ENCODE data around the gene NMBR. TPM values are rescaled to one million over a fixed set of nuclear protein-coding genes. Genes with fewer than 3 reads are reported as not detected.
"Not testable (repeated sequence)": the region's sequence is repeated elsewhere in the genome, so short reads cannot be mapped to it uniquely, and the experiment has no call there.

NMBR gene
- total and polyA plus RNA-seq, 4 experiments from 2014 or later: not detected

DNA sequence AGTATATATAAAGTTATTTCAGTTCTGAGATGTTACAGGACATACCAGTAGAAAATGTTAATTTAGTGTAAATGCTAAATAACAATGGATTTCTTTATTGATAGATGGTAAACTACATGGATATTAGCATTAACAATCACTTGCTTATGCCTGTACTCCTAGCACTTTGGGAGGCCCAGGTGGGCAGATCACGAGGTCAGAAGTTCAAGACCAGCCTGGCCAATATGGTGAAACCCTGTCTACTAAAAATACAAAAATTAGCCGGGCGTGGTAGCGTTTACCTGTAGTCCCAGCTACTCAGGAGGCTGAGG lies 9.8 kb upstream of the NMBR start:
- H3K27ac ChIP-seq (ENCODE audit: low read depth, low read length); H3K27me3 Mint-ChIP-seq; POLR2A ChIA-PET (ENCODE audit: partially characterized antibody); H3K27me3 ChIP-seq (ENCODE audit: insufficient read depth, low read length); H3K4me3 ChIP-seq (ENCODE audit: low read length in 2 of 2); H3K36me3 ChIP-seq (ENCODE audit: insufficient read depth, low read length); H3K9me3 Mint-ChIP-seq; DNase-seq; H3K9me3 ChIP-seq (ENCODE audit: control insufficient read depth in 1 of 2, low read length in 2 of 2): not testable (repeated sequence)
- intact Hi-C loops (cut with micrococcal nuclease): loop anchor here (1.0 to 2.0 kb wide), 2 partner anchors 232 to 412 kb away; no protein-coding TSS in a partner anchor
- Mint-ChIP-seq H3K36me3 (peaks cover 4 to 13% of the 10 kb centered on the region in 2 donors), H3K4me1 (peaks cover 32 to 60% (median 50%) of the 10 kb centered on the region in 4 donors), H3K27ac (peak overlapping the region in 4 of 7 donors; percentile 1 to 91 (median 36)), H3K4me3 (peak overlapping the region in 1 of 8 donors; percentile 35)
- CTCF ChIA-PET (ENCODE audit: partially characterized antibody): interaction anchor here (0.9 to 2.6 kb wide), 13 partner anchors 9 to 318 kb away, joined by 3 to 33 read pairs (median 4); partner anchors contain the start of genes NMBR and VTA1
- peaks cover 34% of the 10 kb centered on the region for H3K4me1 ChIP-seq (ENCODE audit: insufficient read depth, low read length)

DNA sequence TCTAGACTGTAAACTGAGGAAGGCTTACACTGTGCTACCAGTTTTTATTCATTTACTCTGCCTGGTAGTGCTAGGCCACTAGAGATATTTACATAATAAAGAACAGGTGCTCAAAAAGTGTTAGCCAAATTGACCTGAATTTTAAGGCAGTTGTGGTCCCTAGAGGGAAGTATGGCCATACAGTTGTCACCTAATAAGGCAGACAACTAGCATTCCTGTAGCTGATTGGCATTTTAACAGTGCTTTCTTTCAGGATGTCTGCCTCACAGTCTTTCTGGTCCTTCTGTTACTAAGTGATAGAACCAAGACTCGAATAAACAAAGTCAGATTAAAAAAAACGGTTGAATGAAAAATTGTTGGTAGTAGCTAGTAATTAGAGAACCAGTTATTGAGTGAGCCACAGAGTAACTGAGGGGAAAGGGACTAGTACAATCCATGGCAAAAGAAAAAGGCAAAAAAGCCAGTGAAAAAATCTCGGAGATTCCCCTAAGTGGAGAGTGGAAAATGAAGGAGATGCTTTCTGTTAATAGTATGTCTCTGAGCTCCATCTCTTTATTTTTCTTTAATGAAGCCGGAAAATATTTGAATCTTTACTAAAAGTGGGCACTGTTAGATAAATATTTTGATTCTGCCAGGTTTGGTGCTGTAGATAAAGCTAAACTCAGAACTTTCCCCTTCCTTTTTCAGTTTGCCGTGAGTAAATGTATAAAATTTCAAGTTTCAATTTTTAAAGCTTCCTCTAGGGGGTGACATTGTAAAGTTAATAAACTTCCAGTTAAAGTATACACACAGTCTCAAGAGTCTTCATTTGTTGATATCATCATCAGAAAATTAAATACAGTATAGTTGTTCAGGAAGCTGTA lies 9.2 kb upstream of the NMBR start:
- Histone ChIP-seq H3K9me3 (ENCODE audit: control insufficient read depth in 1 of 2, low read length in 2 of 2) (no peaks in the 10 kb centered on the region), H3K27me3 (ENCODE audit: insufficient read depth, low read length) (no peaks in the 10 kb centered on the region), H3K4me3 (ENCODE audit: low read length in 2 of 2) (no peak overlapping the region), H3K36me3 (ENCODE audit: insufficient read depth, low read length) (no peaks in the 10 kb centered on the region), H3K27ac (ENCODE audit: low read depth, low read length) (no peak overlapping the region), H3K4me1 (ENCODE audit: insufficient read depth, low read length) (peaks cover 32% of the 10 kb centered on the region)
- Mint-ChIP-seq H3K4me3 (peak overlapping the region in 3 of 8 donors; percentile 4 to 52 (median 35)), H3K27me3 (no peaks in the 10 kb centered on the region), H3K27ac (peak overlapping the region; percentile 1 to 91 (median 57)), H3K4me1 (peaks cover 35 to 61% (median 50%) of the 10 kb centered on the region in 4 donors), H3K9me3 (no peaks in the 10 kb centered on the region), H3K36me3 (peaks cover 4 to 14% of the 10 kb centered on the region in 2 donors)
- peak in 4 of 5 donors; percentile 15 to 27 (median 24) for DNase-seq
- POLR2A ChIA-PET (ENCODE audit: partially characterized antibody): interaction anchor here (0.6 to 1.3 kb wide), 2 partner anchors 9 to 1687 kb away, joined by 3 read pairs; partner anchors contain the start of genes LTV1 and NMBR
- CTCF ChIA-PET (ENCODE audit: partially characterized antibody): interaction anchor here (0.6 to 2.6 kb wide), 17 partner anchors 9 to 412 kb away, joined by 3 to 33 read pairs (median 3); partner anchors contain the start of genes NMBR and VTA1
- intact Hi-C loops (cut with micrococcal nuclease): loop anchor here (1.0 to 2.0 kb wide), 2 partner anchors 232 to 413 kb away; no protein-coding TSS in a partner anchor

DNA sequence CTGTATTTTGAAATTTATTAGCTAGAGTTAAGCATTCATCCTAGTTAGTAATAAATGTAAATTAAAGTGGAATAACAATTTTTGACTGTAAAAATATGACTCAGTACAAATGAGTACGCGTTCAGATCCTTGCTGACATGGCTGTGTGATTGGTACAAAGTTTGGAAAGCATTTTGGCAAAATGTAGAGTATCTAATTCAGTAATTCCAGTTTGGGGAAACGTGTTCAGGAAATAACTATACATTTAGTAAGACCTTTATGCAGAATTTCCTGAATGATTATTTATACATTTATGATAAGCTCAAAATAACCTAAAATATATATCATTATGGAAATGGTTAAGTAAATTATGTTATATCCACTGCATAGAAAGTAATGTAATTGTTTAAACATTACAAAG lies 8.2 kb upstream of the NMBR start:
- DNase-seq: no peak
- H3K27ac Mint-ChIP-seq: no peak overlapping the region
- H3K27me3 ChIP-seq (ENCODE audit: insufficient read depth, low read length): no peaks in the 10 kb centered on the region
- no peak overlapping the region for H3K4me3 Mint-ChIP-seq
- H3K4me1 Mint-ChIP-seq: peaks cover 38 to 63% (median 52%) of the 10 kb centered on the region in 4 donors
- H3K9me3 Mint-ChIP-seq: no peaks in the 10 kb centered on the region
- ChIA-PET POLR2A (ENCODE audit: partially characterized antibody) (interaction anchor here (1.3 kb wide), 1 partner anchor 8 kb away, joined by 3 read pairs; the partner anchor contains the start of gene NMBR), CTCF (ENCODE audit: partially characterized antibody) (interaction anchor here (0.9 to 2.6 kb wide), 6 partner anchors 9 to 413 kb away, joined by 3 to 19 read pairs (median 6); no protein-coding TSS in a partner anchor)
- no peaks in the 10 kb centered on the region for H3K27me3 Mint-ChIP-seq
- intact Hi-C loops (cut with micrococcal nuclease): no loop called here
- H3K36me3 ChIP-seq (ENCODE audit: insufficient read depth, low read length): no peaks in the 10 kb centered on the region
- no peaks in the 10 kb centered on the region for H3K9me3 ChIP-seq (ENCODE audit: control insufficient read depth in 1 of 2, low read length in 2 of 2)
- peaks cover 9 to 20% of the 10 kb centered on the region in 2 donors for H3K36me3 Mint-ChIP-seq
- peaks cover 36% of the 10 kb centered on the region for H3K4me1 ChIP-seq (ENCODE audit: insufficient read depth, low read length)
- no peak overlapping the region for H3K27ac ChIP-seq (ENCODE audit: low read depth, low read length)
- H3K4me3 ChIP-seq (ENCODE audit: low read length in 2 of 2): no peak overlapping the region

DNA sequence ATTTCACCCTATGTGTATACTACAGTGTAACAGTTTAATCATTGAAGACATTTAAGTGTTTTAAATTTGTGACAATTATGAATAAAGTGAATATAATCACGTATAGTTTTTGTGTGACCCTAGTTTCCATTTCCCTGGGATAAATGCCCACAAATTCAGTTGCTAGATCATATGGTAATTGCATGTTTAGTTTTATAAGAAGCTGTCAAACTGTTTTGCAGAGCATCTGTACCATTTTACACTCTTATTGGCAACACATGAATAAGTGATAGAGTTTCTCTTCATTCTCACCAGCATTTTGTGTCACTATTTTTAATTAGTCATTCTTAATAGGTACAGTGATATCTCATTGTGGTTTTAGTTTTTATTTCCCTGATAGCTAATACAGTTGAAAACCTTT lies 7.4 kb upstream of the NMBR start:
- Mint-ChIP-seq H3K9me3 (no peaks in the 10 kb centered on the region), H3K27ac (no peak overlapping the region), H3K4me3 (peak overlapping the region in 1 of 8 donors; percentile 5), H3K4me1 (peaks cover 40 to 65% (median 52%) of the 10 kb centered on the region in 4 donors), H3K36me3 (peaks cover 9 to 17% of the 10 kb centered on the region in 2 donors), H3K27me3 (no peaks in the 10 kb centered on the region)
- ChIA-PET CTCF (ENCODE audit: partially characterized antibody) (interaction anchor here (0.9 to 1.5 kb wide), 2 partner anchors 9 to 53 kb away, joined by 4 to 6 read pairs; no protein-coding TSS in a partner anchor), POLR2A (ENCODE audit: partially characterized antibody) (no interaction called here)
- intact Hi-C loops (cut with micrococcal nuclease): no loop called here
- no peaks in the 10 kb centered on the region for H3K36me3 ChIP-seq (ENCODE audit: insufficient read depth, low read length)
- DNase-seq: no peak
- H3K4me3 ChIP-seq (ENCODE audit: low read length in 2 of 2): no peak overlapping the region
- H3K27ac ChIP-seq (ENCODE audit: low read depth, low read length): no peak overlapping the region
- peaks cover 42% of the 10 kb centered on the region for H3K4me1 ChIP-seq (ENCODE audit: insufficient read depth, low read length)
- no peaks in the 10 kb centered on the region for H3K27me3 ChIP-seq (ENCODE audit: insufficient read depth, low read length)
- no peaks in the 10 kb centered on the region for H3K9me3 ChIP-seq (ENCODE audit: control insufficient read depth in 1 of 2, low read length in 2 of 2)

DNA sequence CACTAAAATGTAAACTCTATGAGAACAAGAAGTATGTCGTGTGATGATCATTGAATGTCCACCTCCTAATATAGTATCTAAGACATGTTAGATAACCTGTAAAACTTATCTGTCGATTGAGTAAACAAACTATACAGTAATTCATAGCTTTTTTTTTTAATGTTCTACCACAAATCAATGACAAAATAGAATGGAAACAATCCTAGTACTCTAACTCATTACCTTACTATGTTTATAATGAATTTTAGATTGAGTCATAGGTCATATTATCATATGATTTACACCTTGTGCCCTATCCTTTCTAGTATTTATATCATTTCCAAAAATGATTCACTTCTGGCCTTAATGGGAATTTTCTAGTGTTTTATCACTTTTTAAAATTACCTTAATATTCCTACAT lies 6.3 kb upstream of the NMBR start:
- peak overlapping the region in 2 of 8 donors; percentile 2 to 6 for H3K4me3 Mint-ChIP-seq
- intact Hi-C loops (cut with micrococcal nuclease): no loop called here

DNA sequence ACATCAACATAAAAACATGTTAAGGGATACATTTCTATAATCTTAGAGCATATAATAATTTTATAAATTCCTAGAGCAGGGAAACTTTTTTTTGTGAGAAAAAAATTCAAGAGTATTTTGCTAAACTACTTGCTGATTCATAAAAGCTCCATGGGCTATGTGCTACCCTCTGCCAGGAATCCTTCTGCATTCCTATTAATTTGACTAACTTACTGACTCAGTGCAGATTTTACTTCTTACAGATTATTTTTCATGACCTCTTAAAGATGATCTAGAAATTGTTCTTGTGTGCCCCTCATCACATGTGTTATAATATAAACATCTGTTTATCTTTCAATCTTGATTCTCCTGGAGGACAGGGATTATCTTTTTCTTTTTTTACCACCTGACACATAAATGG lies 5.8 kb upstream of the NMBR start:
- Histone ChIP-seq H3K27ac (ENCODE audit: low read depth, low read length) (no peak overlapping the region), H3K27me3 (ENCODE audit: insufficient read depth, low read length) (no peaks in the 10 kb centered on the region), H3K9me3 (ENCODE audit: control insufficient read depth in 1 of 2, low read length in 2 of 2) (no peaks in the 10 kb centered on the region), H3K36me3 (ENCODE audit: insufficient read depth, low read length) (no peaks in the 10 kb centered on the region), H3K4me1 (ENCODE audit: insufficient read depth, low read length) (peaks cover 58% of the 10 kb centered on the region), H3K4me3 (ENCODE audit: low read length in 2 of 2) (no peak overlapping the region)
- H3K27ac Mint-ChIP-seq: peak overlapping the region in 1 of 7 donors; percentile 17
- no peaks in the 10 kb centered on the region for H3K9me3 Mint-ChIP-seq
- POLR2A ChIA-PET (ENCODE audit: partially characterized antibody): no interaction called here
- peak overlapping the region in 2 of 8 donors; percentile 2 to 6 for H3K4me3 Mint-ChIP-seq
- DNase-seq: no peak
- H3K36me3 Mint-ChIP-seq: peaks cover 9 to 17% of the 10 kb centered on the region in 2 donors
- H3K4me1 Mint-ChIP-seq: peaks cover 51 to 77% (median 66%) of the 10 kb centered on the region in 4 donors
- CTCF ChIA-PET (ENCODE audit: partially characterized antibody): no interaction called here
- intact Hi-C loops (cut with micrococcal nuclease): no loop called here
- no peaks in the 10 kb centered on the region for H3K27me3 Mint-ChIP-seq

More for the DNA sequence above, 6.3 kb upstream of the NMBR start:
- Histone ChIP-seq H3K9me3 (ENCODE audit: control insufficient read depth in 1 of 2, low read length in 2 of 2) (no peaks in the 10 kb centered on the region), H3K27me3 (ENCODE audit: insufficient read depth, low read length) (no peaks in the 10 kb centered on the region), H3K27ac (ENCODE audit: low read depth, low read length) (no peak overlapping the region), H3K4me3 (ENCODE audit: low read length in 2 of 2) (no peak overlapping the region), H3K36me3 (ENCODE audit: insufficient read depth, low read length) (no peaks in the 10 kb centered on the region), H3K4me1 (ENCODE audit: insufficient read depth, low read length) (peaks cover 54% of the 10 kb centered on the region)
- H3K27ac Mint-ChIP-seq: peak overlapping the region in 1 of 7 donors; percentile 17
- peaks cover 48 to 73% (median 62%) of the 10 kb centered on the region in 4 donors for H3K4me1 Mint-ChIP-seq
- POLR2A ChIA-PET (ENCODE audit: partially characterized antibody): no interaction called here
- DNase-seq: no peak
- peaks cover 9 to 17% of the 10 kb centered on the region in 2 donors for H3K36me3 Mint-ChIP-seq
- no peaks in the 10 kb centered on the region for H3K9me3 Mint-ChIP-seq
- H3K27me3 Mint-ChIP-seq: no peaks in the 10 kb centered on the region
- CTCF ChIA-PET (ENCODE audit: partially characterized antibody): no interaction called here

DNA sequence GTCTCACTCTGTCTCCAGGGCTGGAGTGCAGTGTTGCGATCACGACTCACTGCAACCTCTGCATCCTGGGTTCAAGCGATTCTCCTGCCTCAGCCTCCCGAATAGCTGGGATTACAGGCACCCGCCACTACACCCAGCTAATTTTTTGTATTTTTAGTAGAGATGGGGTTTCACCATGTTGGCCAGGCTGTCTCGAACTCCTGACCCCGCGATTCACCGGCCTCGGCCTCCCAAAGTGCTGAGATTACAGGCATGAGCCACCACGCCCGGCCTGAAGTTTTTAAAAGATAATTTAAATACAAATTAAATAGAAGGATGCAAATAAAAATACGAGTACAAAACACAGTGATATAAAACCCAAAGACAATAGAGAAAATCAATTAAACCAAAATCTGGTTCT lies 5.4 kb downstream of the NMBR start:
- H3K36me3 Mint-ChIP-seq; H3K27ac Mint-ChIP-seq; H3K36me3 ChIP-seq (ENCODE audit: insufficient read depth, low read length); H3K27ac ChIP-seq (ENCODE audit: low read depth, low read length); H3K27me3 ChIP-seq (ENCODE audit: insufficient read depth, low read length); H3K4me3 ChIP-seq (ENCODE audit: low read length in 2 of 2); H3K9me3 ChIP-seq (ENCODE audit: control insufficient read depth in 1 of 2, low read length in 2 of 2); H3K9me3 Mint-ChIP-seq; H3K4me3 Mint-ChIP-seq; POLR2A ChIA-PET (ENCODE audit: partially characterized antibody); DNase-seq; H3K4me1 ChIP-seq (ENCODE audit: insufficient read depth, low read length): not testable (repeated sequence)
- Mint-ChIP-seq H3K4me1 (peaks cover 8 to 11% (median 9%) of the 10 kb centered on the region in 4 donors), H3K27me3 (peaks cover 12% of the 10 kb centered on the region in 2 donors)
- CTCF ChIA-PET (ENCODE audit: partially characterized antibody): interaction anchor here (1.0 kb wide), 1 partner anchor 15 kb away, joined by 3 read pairs; no protein-coding TSS in a partner anchor
- intact Hi-C loops (cut with micrococcal nuclease): loop anchor here (10.0 kb wide), 1 partner anchor 1953 kb away; the partner anchor contains the start of gene SF3B5
